GM18508 (cell line): ENCODE results near the gene IL17B.

Source experiments
- ATAC-seq: cut with Tn5 transposase; IDR thresholded peaks from one replicate; pipeline ENCODE4 v1.9.1; 2021; ENCODE audit warnings: moderate number of reproducible peaks; ENCODE audit not compliant: insufficient read depth, unreplicated experiment

IL17B gene

GRCh38 chr5:149363936-149364335, 15.2 kb downstream of the IL17B start:
- no peak for ATAC-seq

- ATAC-seq: no peak
Measured at GRCh38 chr5:149363358-149363757, 15.7 kb downstream of the IL17B start.

- ATAC-seq: no peak
Measured at GRCh38 chr5:149362541-149362940, 16.6 kb downstream of the IL17B start.

GRCh38 chr5:149360272-149360671, 18.8 kb downstream of the IL17B start:
- ATAC-seq: no peak

- ATAC-seq: no peak
Measured at GRCh38 chr5:149358868-149359495, 20.1 kb downstream of the IL17B start.

GRCh38 chr5:149358294-149358651, 20.8 kb downstream of the IL17B start:
- ATAC-seq: no peak

- ATAC-seq: peak; percentile 98
Measured at GRCh38 chr5:149357370-149358293, 21.5 kb downstream of the IL17B start, which contains the start of gene PCYOX1L. Gene PCYOX1L (plus strand): TSS chr5:149358046. CDS start chr5:149358069, 23 bp downstream.

GRCh38 chr5:149356391-149356790, 22.7 kb downstream of the IL17B start:
- no peak for ATAC-seq

- no peak for ATAC-seq
Measured at GRCh38 chr5:149355688-149356087, 23.4 kb downstream of the IL17B start.

- ATAC-seq: no peak
Measured at GRCh38 chr5:149353911-149354310, 25.2 kb downstream of the IL17B start.

GRCh38 chr5:149352169-149352568, 26.9 kb downstream of the IL17B start:
- no peak for ATAC-seq

- ATAC-seq: no peak
Measured at GRCh38 chr5:149349382-149349781, 29.7 kb downstream of the IL17B start.

- ATAC-seq: no peak
Measured at GRCh38 chr5:149348518-149348917, 30.6 kb downstream of the IL17B start.

- ATAC-seq: no peak
Measured at GRCh38 chr5:149345892-149346222, 33.2 kb downstream of the IL17B start.

GRCh38 chr5:149345147-149345891, 33.8 kb downstream of the IL17B start, which contains the start of gene GRPEL2:
Gene GRPEL2 (plus strand): TSS chr5:149345499. CDS start chr5:149345540, 41 bp downstream.
- ATAC-seq: peak; percentile 79

- no peak for ATAC-seq
Measured at GRCh38 chr5:149344151-149344550, 34.9 kb downstream of the IL17B start.

GRCh38 chr5:149341876-149342275, 37.2 kb downstream of the IL17B start:
- ATAC-seq: no peak

- no peak for ATAC-seq
Measured at GRCh38 chr5:149340920-149341319, 38.2 kb downstream of the IL17B start.

GRCh38 chr5:149338364-149338763, 40.7 kb downstream of the IL17B start:
- ATAC-seq: no peak

- ATAC-seq: no peak
Measured at GRCh38 chr5:149337736-149338135, 41.4 kb downstream of the IL17B start.
